HepG2 (cell line): Measurements from ENCODE around the gene AGAP3. TPM values are rescaled to one million over a fixed set of nuclear protein-coding genes. Genes with fewer than 3 reads are reported as not detected.

Experiments
- ETV5 ChIP-seq: IDR thresholded peaks from 2 replicates; pipeline ENCODE4 v1.6.1; 2018; ENCODE audit warnings: missing biosample characterization, missing genetic modification reagents, inconsistent platforms, borderline replicate concordance
- FOSL2 ChIP-seq: sonication (generic); formaldehyde crosslinking; IDR thresholded peaks from 2 replicates; pipeline ENCODE4 v1.4.0; 2020; ENCODE audit warnings: missing genetic modification reagents
- MNT ChIP-seq: fragments of 450-650 bp; IDR thresholded peaks from 2 replicates; pipeline ENCODE4 v1.6.1; 2016
- RELA ChIP-seq: sonication (generic); formaldehyde crosslinking; IDR thresholded peaks from 2 replicates; pipeline ENCODE4 v1.4.0; 2020; ENCODE audit warnings: missing genetic modification reagents
- SOX13 ChIP-seq, 3 experiments: fragments of 450-650 bp in 1 of 3; sonication (generic) in 1 of 3; formaldehyde crosslinking in 1 of 3; IDR thresholded peaks in 2 of 3; conservative IDR thresholded peaks in 1 of 3; 2 replicates each; pipeline versions ENCODE4 v1.5.0 to v1.6.1; 2016 to 2020; ENCODE audit warnings: antibody characterized with exemption in 1 of 3, mild to moderate bottlenecking in 1 of 3, missing compliant biosample characterization in 1 of 3, missing genetic modification reagents in 1 of 3, moderate library complexity in 1 of 3
- SOX6 ChIP-seq, 2 experiments: fragments of 450-650 bp in 1 of 2; sonication (generic) in 1 of 2; formaldehyde crosslinking in 1 of 2; IDR thresholded peaks; 2 replicates each; pipeline versions ENCODE4 v1.4.0 to v1.6.1; 2017 to 2020; ENCODE audit warnings: antibody characterized with exemption in 1 of 2, mild to moderate bottlenecking in 1 of 2, missing genetic modification reagents in 1 of 2
- ZBTB10 ChIP-seq: sonication (generic); formaldehyde crosslinking; IDR thresholded peaks from 2 replicates; pipeline ENCODE4 v1.4.0; 2020; ENCODE audit warnings: missing genetic modification reagents, borderline replicate concordance
- ZBTB40 ChIP-seq, 2 experiments: fragments of 450-650 bp in 1 of 2; sonication (generic) in 1 of 2; formaldehyde crosslinking in 1 of 2; IDR thresholded peaks; 2 replicates each; pipeline versions ENCODE4 v1.6.1 to v1.8.0; 2016 to 2022; ENCODE audit warnings: antibody characterized with exemption in 1 of 2, mild to moderate bottlenecking in 1 of 2, missing genetic modification reagents in 1 of 2
- ZNF451 ChIP-seq: sonication (generic); formaldehyde crosslinking; IDR thresholded peaks from 2 replicates; pipeline ENCODE4 v1.5.0; 2020; ENCODE audit warnings: mild to moderate bottlenecking, missing genetic modification reagents
- ZNF513 ChIP-seq: sonication (generic); formaldehyde crosslinking; conservative IDR thresholded peaks from 2 replicates; pipeline ENCODE4 v1.5.0; 2020; ENCODE audit warnings: missing genetic modification reagents
- ZNF776 ChIP-seq: sonication (generic); formaldehyde crosslinking; IDR thresholded peaks from 2 replicates; pipeline ENCODE4 v1.4.0; 2020; ENCODE audit warnings: mild to moderate bottlenecking, missing genetic modification reagents
- polyA plus RNA-seq, 8 experiments: library from polyadenylated mRNA; depleted of rRNA in 3 of 8; stranded (reverse) in 7 of 8; unstranded in 1 of 8; fragments of >200 nt; fragmentation: Illumina TruSeq in 4 of 8; extraction: Trizol in 4 of 8; gene quantifications; 2 replicates each; pipeline versions ENCODE4 v1.2.1 to v1.2.3, GENCODE V29; 2011 to 2016; ENCODE audit warnings: low read depth in 4 of 8, missing spikeins in 1 of 8, mixed read lengths in 1 of 8; ENCODE audit not compliant: insufficient read depth in 1 of 8
- total RNA-seq, 5 experiments: library from RNA; depleted of rRNA; stranded (reverse); fragments of >200 nt; fragmentation: Illumina TruSeq; extraction: Trizol; gene quantifications; 2 replicates each; pipeline ENCODE4 v1.2.3, GENCODE V29; 2016; ENCODE audit warnings: low read depth in 1 of 5

AGAP3 gene
- total and polyA plus RNA-seq, 2 of the 13 experiments (the other 11 are each of a cell fraction or from before 2014, with no cell fraction given), result 31.3 to 61.4 TPM

GRCh38 chr7:151058781-151059366, 27.4 kb upstream of the AGAP3 start (continued):
- TF ChIP-seq MNT (peak; percentile 34), ZBTB40 (IDR thresholded peaks at IDR 0.05) (no peak), ZBTB40 (CRISPR knock-in tag; IDR thresholded peaks at IDR 0.05) (no peak), ZNF776 (CRISPR knock-in tag) (no peak), FOSL2 (no peak), SOX6 (IDR thresholded peaks at IDR 0.05) (no peak), SOX6 (CRISPR knock-in tag; IDR thresholded peaks at IDR 0.05) (no peak), ZBTB10 (CRISPR knock-in tag) (no peak), RELA (CRISPR knock-in tag) (no peak), SOX13 (IDR thresholded peaks at IDR 0.05) (no peak), SOX13 (CRISPR knock-in tag; conservative IDR thresholded peaks at IDR 0.05 in 1 of 2, IDR thresholded peaks at IDR 0.05 in 1 of 2) (no peak), ZNF451 (no peak), ZNF513 (CRISPR knock-in tag) (no peak), ETV5 (CRISPR knock-in tag) (0 out of 2 replicates have a peak, but pooled peaks have one; percentile 4)
